NCI-H510A treated with DMSO at 0.1 percent for 48 hours (cell line): ENCODE results near the gene NAIF1.
"Not testable (repeated sequence)": the region's sequence is repeated elsewhere in the genome, so short reads cannot be mapped to it uniquely, and the experiment has no call there.

Experiments
- DNase-seq: peaks from one replicate; lab custom pipeline; 2025; lab: John Stamatoyannopoulos, UW

Gene NAIF1

GRCh38 chr9:128026255-128026772, 40.8 kb downstream of the NAIF1 start:
- no peak for DNase-seq

DNA sequence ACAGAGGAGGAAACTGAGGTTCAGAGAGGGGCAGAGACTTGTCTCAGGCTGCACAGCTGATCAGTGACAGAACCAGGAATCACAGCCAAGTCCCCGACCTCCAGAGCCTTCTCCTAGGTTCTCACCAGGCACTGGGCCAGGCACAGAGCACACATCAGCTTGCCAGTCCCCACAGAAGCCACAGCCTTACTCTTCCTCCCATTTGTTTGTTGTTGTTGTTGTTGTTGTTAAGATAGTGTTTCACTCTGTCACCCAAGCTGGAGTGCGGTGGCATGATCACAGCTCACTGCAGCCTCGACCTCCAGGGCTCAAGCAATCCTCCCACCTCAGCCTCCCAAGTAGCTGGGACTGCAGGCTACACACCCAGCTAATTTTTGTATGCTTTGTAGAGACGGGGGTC, 41.4 kb downstream of the NAIF1 start:
- DNase-seq = no peak

- no peak for DNase-seq
Measured at GRCh38 chr9:128024761-128025308, 42.3 kb downstream of the NAIF1 start.

- not testable (repeated sequence) for DNase-seq
Measured at GRCh38 chr9:128023671-128024070, 43.4 kb downstream of the NAIF1 start.

DNA sequence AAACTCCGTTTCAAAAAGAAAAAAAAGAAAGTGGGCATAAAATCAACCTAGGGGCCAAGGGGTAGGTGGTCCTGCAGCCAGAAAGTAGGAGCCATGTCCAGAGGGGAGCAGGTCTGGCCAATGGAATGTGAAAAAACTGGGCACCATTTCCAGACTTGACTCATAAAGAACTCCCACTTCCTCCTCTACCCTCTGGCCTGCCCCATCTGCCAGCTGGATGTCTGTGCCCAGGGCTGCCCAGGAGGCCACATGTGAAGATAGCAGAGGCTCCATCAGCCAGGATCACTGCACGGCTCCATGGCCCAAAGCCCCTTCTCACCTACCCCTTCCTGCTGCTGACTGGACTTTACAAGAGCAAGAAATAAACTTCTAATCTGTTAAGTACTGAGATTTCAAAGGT, 44.2 kb downstream of the NAIF1 start:
- no peak for DNase-seq

DNA sequence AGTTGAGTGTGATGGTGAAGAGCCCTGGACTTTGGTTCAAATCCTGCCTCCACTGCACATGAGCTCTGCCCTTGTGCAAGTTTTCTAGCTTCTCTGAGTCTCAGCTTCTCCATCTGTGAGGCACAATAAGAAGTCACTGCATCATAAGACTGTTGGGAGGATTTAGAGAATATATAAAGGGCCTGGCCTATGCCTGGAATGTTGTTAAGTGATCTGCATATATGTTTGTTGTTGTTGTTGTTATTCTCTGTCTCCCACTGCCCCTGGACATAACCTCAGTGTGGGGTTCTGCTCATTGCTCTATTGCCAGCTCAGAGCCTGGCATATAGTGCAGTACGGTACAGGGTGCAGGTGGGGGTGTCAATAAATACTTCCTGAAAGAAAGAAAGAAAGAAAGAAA, 46.0 kb downstream of the NAIF1 start:
- no peak for DNase-seq

GRCh38 chr9:128020692-128021091, 46.4 kb downstream of the NAIF1 start:
- no peak for DNase-seq

- no peak for DNase-seq
Measured at GRCh38 chr9:128015696-128016095, 51.4 kb downstream of the NAIF1 start.
